A673 (cell line): ENCODE data around the gene FUT2.

ENCODE experiments used
- CTCF ChIP-seq: fragments of 300-800, 200-600 bp; sonication (generic); conservative IDR thresholded peaks from 2 replicates; pipeline ENCODE4 v1.5.1; 2017; ENCODE audit warnings: low read depth, mild to moderate bottlenecking, antibody characterized with exemption, low read length, moderate library complexity, mixed read lengths
- EZH2 ChIP-seq: fragments of 200-600 bp; sonication (generic); IDR thresholded peaks from 2 replicates; pipeline ENCODE4 v1.6.1; 2017; ENCODE audit warnings: borderline replicate concordance, low read depth, mild to moderate bottlenecking, mixed read lengths, antibody characterized with exemption, low read length; ENCODE audit not compliant: poor library complexity, severe bottlenecking

GRCh38 chr19:48680436-48681126 is 15.2 kb upstream of the FUT2 start:
- no peak for TF ChIP-seq EZH2
- no peak for TF ChIP-seq CTCF
